ENCODE data around the gene FCGR2B. TPM values are rescaled to one million over a fixed set of nuclear protein-coding genes. Genes with fewer than 3 reads are reported as not detected.

FCGR2B gene
- total RNA-seq, 1 experiment from 2014 or later = not detected

- no peaks in the 10 kb centered on the region for H3K36me3 ChIP-seq (ENCODE audit: low read depth, low read length)
- TF ChIP-seq CTCF (conservative IDR thresholded peaks at IDR 0.05; ENCODE audit: low read depth, low read length) (no peak), EZH2phosphoT487 (IDR thresholded peaks at IDR 0.05; ENCODE audit: borderline replicate concordance, low read length) (no peak), EZH2 (IDR thresholded peaks at IDR 0.05; ENCODE audit: low read length, unreplicated experiment) (no peak)
- no peaks in the 10 kb centered on the region for H3F3A ChIP-seq (ENCODE audit: low read length, unreplicated experiment)
- ATAC-seq (no peak), DNase-seq (no peak)
- ChIA-PET POLR2A (ENCODE audit: unreplicated experiment) (no interaction called here), CTCF (no interaction called here)
- intact Hi-C loops (cut with micrococcal nuclease) = no loop called here
- no peaks in the 10 kb centered on the region for H3K27me3 ChIP-seq (ENCODE audit: low read length)
- no peak overlapping the region for H3K4me2 ChIP-seq (ENCODE audit: low read length)
- H3K9me2 ChIP-seq (replicated peaks; ENCODE audit: low read length) = no peaks in the 10 kb centered on the region
- no peak overlapping the region for H3K4me3 ChIP-seq (ENCODE audit: low read length)
- no peak overlapping the region for H3K27ac ChIP-seq (ENCODE audit: low read length)
- H2AFZ ChIP-seq (ENCODE audit: low read length) = no peak overlapping the region
- H4K20me1 ChIP-seq (ENCODE audit: low read length) = no peaks in the 10 kb centered on the region
- no TSS peak for BruUV-seq (replicated peaks)
- no peaks in the 10 kb centered on the region for H3K79me2 ChIP-seq (ENCODE audit: low read length)
- peaks cover 27% of the 10 kb centered on the region for H3K4me1 ChIP-seq (ENCODE audit: insufficient read depth, low read length)
- H3K9ac ChIP-seq (ENCODE audit: low read length) = no peak overlapping the region
- H3K9me3 ChIP-seq (ENCODE audit: low read length) = no peaks in the 10 kb centered on the region
These were observed 55.8 kb downstream of the FCGR2B start for GRCh38 chr1:161718559-161719324.

GRCh38 chr1:161719325-161719611 lies 56.3 kb downstream of the FCGR2B start:
- POLR2A ChIA-PET (ENCODE audit: unreplicated experiment) = no interaction called here
- no peaks in the 10 kb centered on the region for H3K9me3 ChIP-seq (ENCODE audit: low read length)
- no peaks in the 10 kb centered on the region for H3K36me3 ChIP-seq (ENCODE audit: low read depth, low read length)
- no peak for TF ChIP-seq EZH2phosphoT487 (IDR thresholded peaks at IDR 0.05; ENCODE audit: borderline replicate concordance, low read length)
- TF ChIP-seq CTCF (conservative IDR thresholded peaks at IDR 0.05; ENCODE audit: low read depth, low read length) = no peak
- TF ChIP-seq EZH2 (IDR thresholded peaks at IDR 0.05; ENCODE audit: low read length, unreplicated experiment) = no peak
- no peaks in the 10 kb centered on the region for H3K27me3 ChIP-seq (ENCODE audit: low read length)
- intact Hi-C loops (cut with micrococcal nuclease) = no loop called here
- H3K9me2 ChIP-seq (replicated peaks; ENCODE audit: low read length) = no peaks in the 10 kb centered on the region
- CTCF ChIA-PET = no interaction called here
- BruUV-seq (replicated peaks) = no TSS peak
- peaks cover 31% of the 10 kb centered on the region for H3K4me1 ChIP-seq (ENCODE audit: insufficient read depth, low read length)
- no peak overlapping the region for H2AFZ ChIP-seq (ENCODE audit: low read length)
- DNase-seq (no peak), ATAC-seq (no peak)
- H3K4me2 ChIP-seq (ENCODE audit: low read length) = no peak overlapping the region
- H3F3A ChIP-seq (ENCODE audit: low read length, unreplicated experiment) = no peaks in the 10 kb centered on the region
- H3K4me3 ChIP-seq (ENCODE audit: low read length) = no peak overlapping the region
- H4K20me1 ChIP-seq (ENCODE audit: low read length) = no peaks in the 10 kb centered on the region
- H3K79me2 ChIP-seq (ENCODE audit: low read length) = no peaks in the 10 kb centered on the region
- no peak overlapping the region for H3K9ac ChIP-seq (ENCODE audit: low read length)
- H3K27ac ChIP-seq (ENCODE audit: low read length) = no peak overlapping the region

- Histone ChIP-seq H3K27ac (ENCODE audit: low read length) (no peak overlapping the region), H3K4me3 (ENCODE audit: low read length) (no peak overlapping the region), H3K27me3 (ENCODE audit: low read length) (no peaks in the 10 kb centered on the region), H3K4me1 (ENCODE audit: insufficient read depth, low read length) (peaks cover 38% of the 10 kb centered on the region), H3K9me3 (ENCODE audit: low read length) (no peaks in the 10 kb centered on the region), H4K20me1 (ENCODE audit: low read length) (no peaks in the 10 kb centered on the region), H3K9ac (ENCODE audit: low read length) (no peak overlapping the region), H3K4me2 (ENCODE audit: low read length) (no peak overlapping the region), H3K9me2 (replicated peaks; ENCODE audit: low read length) (no peaks in the 10 kb centered on the region), H3F3A (ENCODE audit: low read length, unreplicated experiment) (no peaks in the 10 kb centered on the region), H3K36me3 (ENCODE audit: low read depth, low read length) (no peaks in the 10 kb centered on the region), H2AFZ (ENCODE audit: low read length) (no peak overlapping the region), H3K79me2 (ENCODE audit: low read length) (peaks cover 2% of the 10 kb centered on the region; the same call in 1 of the 2 replicates)
- TF ChIP-seq EZH2 (IDR thresholded peaks at IDR 0.05; ENCODE audit: low read length, unreplicated experiment) (no peak), CTCF (conservative IDR thresholded peaks at IDR 0.05; ENCODE audit: low read depth, low read length) (no peak), EZH2phosphoT487 (IDR thresholded peaks at IDR 0.05; ENCODE audit: borderline replicate concordance, low read length) (no peak)
- ATAC-seq = no peak
- DNase-seq = no peak
- POLR2A ChIA-PET (ENCODE audit: unreplicated experiment) = no interaction called here
- CTCF ChIA-PET = no interaction called here
- intact Hi-C loops (cut with micrococcal nuclease) = no loop called here
- BruUV-seq (replicated peaks) = no TSS peak
These were observed 57.5 kb downstream of the FCGR2B start for GRCh38 chr1:161720422-161720821.

Measured in PC-3 (cell line).